ENCODE measurements around the gene ITLN1. TPM values are rescaled to one million over a fixed set of nuclear protein-coding genes. Genes with fewer than 3 reads are reported as not detected.
"Not testable (repeated sequence)": the region's sequence is repeated elsewhere in the genome, so short reads cannot be mapped to it uniquely, and the experiment has no call there.

The ITLN1 gene
- total RNA-seq, 1 donor from 2014 or later: not detected

DNA sequence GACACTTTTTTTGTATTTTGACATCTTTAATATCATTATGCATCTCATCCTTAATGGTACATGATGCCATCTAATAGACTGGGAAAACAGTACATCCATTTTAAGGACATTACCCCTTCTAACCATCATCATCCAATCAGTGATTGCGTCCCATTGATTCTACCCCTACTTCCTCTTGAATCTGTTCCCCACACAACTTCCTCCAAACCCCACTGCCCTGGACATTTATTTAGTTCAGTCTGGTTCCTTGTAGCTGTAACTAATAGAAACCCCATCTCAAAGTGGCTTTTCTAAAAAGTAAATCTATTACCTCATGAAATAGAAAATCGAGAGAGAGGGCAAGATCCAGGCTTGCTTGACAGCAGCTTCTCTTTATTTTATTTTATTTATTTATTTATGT, 2.1 kb upstream of the ITLN1 start:
- TF ChIP-seq, protein P1, sequence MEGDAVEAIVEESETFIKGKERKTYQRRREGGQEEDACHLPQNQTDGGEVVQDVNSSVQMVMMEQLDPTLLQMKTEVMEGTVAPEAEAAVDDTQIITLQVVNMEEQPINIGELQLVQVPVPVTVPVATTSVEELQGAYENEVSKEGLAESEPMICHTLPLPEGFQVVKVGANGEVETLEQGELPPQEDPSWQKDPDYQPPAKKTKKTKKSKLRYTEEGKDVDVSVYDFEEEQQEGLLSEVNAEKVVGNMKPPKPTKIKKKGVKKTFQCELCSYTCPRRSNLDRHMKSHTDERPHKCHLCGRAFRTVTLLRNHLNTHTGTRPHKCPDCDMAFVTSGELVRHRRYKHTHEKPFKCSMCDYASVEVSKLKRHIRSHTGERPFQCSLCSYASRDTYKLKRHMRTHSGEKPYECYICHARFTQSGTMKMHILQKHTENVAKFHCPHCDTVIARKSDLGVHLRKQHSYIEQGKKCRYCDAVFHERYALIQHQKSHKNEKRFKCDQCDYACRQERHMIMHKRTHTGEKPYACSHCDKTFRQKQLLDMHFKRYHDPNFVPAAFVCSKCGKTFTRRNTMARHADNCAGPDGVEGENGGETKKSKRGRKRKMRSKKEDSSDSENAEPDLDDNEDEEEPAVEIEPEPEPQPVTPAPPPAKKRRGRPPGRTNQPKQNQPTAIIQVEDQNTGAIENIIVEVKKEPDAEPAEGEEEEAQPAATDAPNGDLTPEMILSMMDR (IDR thresholded peaks at IDR 0.05; ENCODE audit: unreplicated experiment): no peak
- no peaks in the 10 kb centered on the region for H3K36me3 Mint-ChIP-seq
- peaks cover 10% of the 10 kb centered on the region for H3K27me3 Mint-ChIP-seq (ENCODE audit: low read depth)
- no peak overlapping the region for H3K27ac Mint-ChIP-seq
- DNase-seq (ENCODE audit: low spot score in 2 of 2, unreplicated experiment in 2 of 2): no peak
- peaks cover 4% of the 10 kb centered on the region for H3K4me1 Mint-ChIP-seq
- peaks cover 7% of the 10 kb centered on the region for H3K9me3 Mint-ChIP-seq
- no peak overlapping the region for H3K4me3 Mint-ChIP-seq

DNA sequence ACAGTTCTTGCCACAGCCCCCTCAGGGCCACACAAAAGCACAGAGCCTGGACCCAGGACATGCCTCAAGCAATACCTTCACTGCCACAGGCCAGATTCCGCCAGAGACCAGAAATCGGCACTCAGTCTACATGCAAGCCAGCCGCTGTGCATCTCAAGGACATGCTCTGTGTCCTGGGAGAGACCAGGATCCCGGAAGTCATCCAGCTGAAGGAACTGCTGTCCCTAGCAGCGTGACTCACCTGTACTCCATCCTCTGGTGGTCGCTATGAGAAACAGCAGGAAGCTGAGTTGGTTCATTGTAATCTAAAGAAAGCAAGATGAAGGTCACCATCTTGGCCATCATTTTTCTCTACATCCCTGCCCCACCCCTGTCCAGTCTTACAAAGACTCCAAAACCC, 401 bp downstream of the ITLN1 start:
- no peak for DNase-seq (ENCODE audit: low spot score in 2 of 2, unreplicated experiment in 2 of 2)
- Mint-ChIP-seq H3K36me3 (no peaks in the 10 kb centered on the region), H3K27me3 (ENCODE audit: low read depth) (no peaks in the 10 kb centered on the region), H3K27ac (no peak overlapping the region), H3K9me3 (no peaks in the 10 kb centered on the region), H3K4me1 (peaks cover 4% of the 10 kb centered on the region), H3K4me3 (no peak overlapping the region)
- TF ChIP-seq, protein P1 (IDR thresholded peaks at IDR 0.05; ENCODE audit: unreplicated experiment): no peak

DNA sequence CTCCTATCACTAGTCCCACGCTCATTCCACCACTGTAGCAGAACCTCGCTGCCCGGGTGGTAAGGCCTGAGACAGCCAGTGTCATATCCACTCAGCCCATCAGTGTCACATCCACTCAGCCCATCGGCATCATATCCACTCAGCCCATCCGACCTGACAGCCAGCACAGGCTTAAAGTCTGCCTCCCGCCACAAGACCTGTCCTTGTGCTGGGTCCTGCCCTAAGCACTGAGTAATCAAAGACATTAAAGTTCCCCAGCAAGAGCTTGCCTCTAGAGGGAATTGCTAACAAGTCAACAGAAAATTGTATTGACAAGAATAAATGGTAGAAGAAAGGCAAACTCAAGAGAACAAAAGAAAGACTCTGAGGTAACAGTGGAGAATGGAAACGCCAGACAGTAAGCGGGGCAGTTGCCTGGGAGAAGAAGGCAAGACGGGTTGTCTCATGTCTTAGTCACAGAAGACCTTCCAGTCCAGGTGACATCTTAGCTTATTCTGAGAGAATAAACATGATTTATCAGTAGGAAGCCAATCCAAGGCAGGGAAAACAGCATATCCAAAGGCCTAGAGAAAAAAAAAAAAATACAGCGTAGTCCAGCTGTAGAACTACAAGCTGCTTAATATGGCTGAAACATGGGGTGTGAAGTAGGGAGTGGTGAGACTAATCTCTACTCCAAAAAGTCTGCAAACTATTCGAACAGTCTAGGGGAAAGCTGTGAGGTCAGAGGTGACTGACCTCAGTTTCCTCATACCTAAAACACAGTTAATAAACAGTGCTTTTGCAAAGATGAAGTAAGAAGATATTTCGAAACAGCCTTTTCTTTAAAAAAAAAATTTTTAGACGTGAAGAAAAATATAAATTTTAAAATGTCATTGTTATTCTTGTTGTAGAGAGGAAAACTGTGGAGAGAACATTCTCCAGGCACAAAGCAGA, 1.1 kb downstream of the ITLN1 start:
- Mint-ChIP-seq H3K4me1 (peaks cover 4% of the 10 kb centered on the region), H3K27me3 (ENCODE audit: low read depth) (no peaks in the 10 kb centered on the region), H3K36me3 (no peaks in the 10 kb centered on the region), H3K9me3 (no peaks in the 10 kb centered on the region), H3K4me3 (no peak overlapping the region), H3K27ac (no peak overlapping the region)
- DNase-seq (ENCODE audit: low spot score in 2 of 2, unreplicated experiment in 2 of 2): no peak
- TF ChIP-seq, protein P1 (IDR thresholded peaks at IDR 0.05; ENCODE audit: unreplicated experiment): no peak

DNA sequence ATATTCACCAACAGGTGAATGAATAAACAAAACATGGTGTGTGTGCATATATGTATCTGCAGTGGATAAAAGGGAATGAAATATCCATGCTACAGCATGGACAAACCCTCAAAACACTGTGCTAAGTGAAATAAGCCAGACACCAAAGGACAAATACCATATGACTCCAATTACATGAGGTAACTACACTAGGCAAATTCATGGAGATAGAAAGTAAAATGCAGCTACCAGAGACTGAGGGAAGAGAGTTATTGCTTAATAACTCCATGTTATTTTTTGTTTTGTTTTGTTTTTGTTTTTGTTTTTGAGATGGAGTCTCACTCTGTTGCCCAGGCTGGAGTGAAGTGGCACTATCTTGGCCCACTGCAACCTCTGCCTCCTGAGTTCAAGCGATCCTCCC, 2.4 kb downstream of the ITLN1 start:
- H3K9me3 Mint-ChIP-seq: no peaks in the 10 kb centered on the region
- H3K4me3 Mint-ChIP-seq: no peak overlapping the region
- no peak overlapping the region for H3K27ac Mint-ChIP-seq
- H3K27me3 Mint-ChIP-seq (ENCODE audit: low read depth): no peaks in the 10 kb centered on the region
- DNase-seq (ENCODE audit: low spot score in 2 of 2, unreplicated experiment in 2 of 2): no peak
- H3K4me1 Mint-ChIP-seq: peaks cover 4% of the 10 kb centered on the region
- no peaks in the 10 kb centered on the region for H3K36me3 Mint-ChIP-seq
- TF ChIP-seq, protein P1 (IDR thresholded peaks at IDR 0.05; ENCODE audit: unreplicated experiment): no peak

DNA sequence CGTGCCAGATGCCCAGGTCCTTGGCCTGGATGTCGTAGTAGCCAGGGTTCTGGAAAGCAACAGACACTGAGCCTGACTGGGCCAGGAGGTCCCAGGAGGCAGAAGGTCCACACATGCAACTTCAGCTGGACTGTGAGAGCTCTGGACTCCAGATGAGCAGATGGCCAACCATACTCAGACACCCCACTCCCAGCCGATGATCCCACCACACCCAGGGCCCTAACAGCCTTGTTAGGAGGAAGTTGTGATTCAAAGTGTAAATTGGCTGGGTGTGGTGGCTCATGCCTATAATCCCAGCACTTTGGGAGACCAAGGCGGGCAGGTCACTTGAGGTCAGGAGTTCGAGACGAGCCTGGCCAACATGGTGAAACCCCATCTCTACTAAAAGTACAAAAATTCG, 3.7 kb downstream of the ITLN1 start:
- not testable (repeated sequence) for H3K27ac Mint-ChIP-seq, H3K9me3 Mint-ChIP-seq

DNA sequence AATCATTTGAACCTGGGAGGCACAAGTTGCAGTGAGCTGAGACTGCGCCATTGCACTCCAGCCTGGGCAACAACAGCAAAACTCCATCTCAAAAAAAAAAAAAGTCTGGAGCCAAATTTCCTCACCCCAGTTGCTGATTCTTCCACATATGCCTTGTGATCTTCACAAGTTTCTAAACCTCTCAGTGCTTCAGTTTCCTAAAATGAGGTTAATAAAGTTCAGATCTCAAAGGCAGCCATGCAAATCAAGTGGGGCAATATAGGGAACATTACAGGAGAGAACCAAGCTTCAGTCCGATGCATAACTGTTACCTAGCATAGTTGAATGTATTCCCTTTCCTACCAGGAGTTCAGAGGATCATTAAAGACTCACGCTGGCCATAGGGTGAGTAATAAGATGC, 4.8 kb downstream of the ITLN1 start:
- peaks cover 3% of the 10 kb centered on the region for H3K27me3 Mint-ChIP-seq (ENCODE audit: low read depth)
- H3K36me3 Mint-ChIP-seq: no peaks in the 10 kb centered on the region
- H3K9me3 Mint-ChIP-seq: no peaks in the 10 kb centered on the region
- no peak for DNase-seq (ENCODE audit: low spot score in 2 of 2, unreplicated experiment in 2 of 2)
- H3K27ac Mint-ChIP-seq: no peak overlapping the region
- TF ChIP-seq, protein P1 (IDR thresholded peaks at IDR 0.05; ENCODE audit: unreplicated experiment): no peak
- H3K4me1 Mint-ChIP-seq: peaks cover 4% of the 10 kb centered on the region
- no peak overlapping the region for H3K4me3 Mint-ChIP-seq

More for the DNA sequence above, 3.7 kb downstream of the ITLN1 start:
- not testable (repeated sequence) for DNase-seq (ENCODE audit: low spot score in 2 of 2, unreplicated experiment in 2 of 2); H3K4me3 Mint-ChIP-seq; H3K27me3 Mint-ChIP-seq (ENCODE audit: low read depth); H3K36me3 Mint-ChIP-seq; H3K4me1 Mint-ChIP-seq
